ENCODE results near the gene ATP2B1.

The ATP2B1 gene

GRCh38 chr12:89542236-89542635 is 166.4 kb downstream of the ATP2B1 start:
- TF ChIP-seq, protein P1, sequence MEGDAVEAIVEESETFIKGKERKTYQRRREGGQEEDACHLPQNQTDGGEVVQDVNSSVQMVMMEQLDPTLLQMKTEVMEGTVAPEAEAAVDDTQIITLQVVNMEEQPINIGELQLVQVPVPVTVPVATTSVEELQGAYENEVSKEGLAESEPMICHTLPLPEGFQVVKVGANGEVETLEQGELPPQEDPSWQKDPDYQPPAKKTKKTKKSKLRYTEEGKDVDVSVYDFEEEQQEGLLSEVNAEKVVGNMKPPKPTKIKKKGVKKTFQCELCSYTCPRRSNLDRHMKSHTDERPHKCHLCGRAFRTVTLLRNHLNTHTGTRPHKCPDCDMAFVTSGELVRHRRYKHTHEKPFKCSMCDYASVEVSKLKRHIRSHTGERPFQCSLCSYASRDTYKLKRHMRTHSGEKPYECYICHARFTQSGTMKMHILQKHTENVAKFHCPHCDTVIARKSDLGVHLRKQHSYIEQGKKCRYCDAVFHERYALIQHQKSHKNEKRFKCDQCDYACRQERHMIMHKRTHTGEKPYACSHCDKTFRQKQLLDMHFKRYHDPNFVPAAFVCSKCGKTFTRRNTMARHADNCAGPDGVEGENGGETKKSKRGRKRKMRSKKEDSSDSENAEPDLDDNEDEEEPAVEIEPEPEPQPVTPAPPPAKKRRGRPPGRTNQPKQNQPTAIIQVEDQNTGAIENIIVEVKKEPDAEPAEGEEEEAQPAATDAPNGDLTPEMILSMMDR (IDR thresholded peaks at IDR 0.05; ENCODE audit: insufficient read depth, low read depth, low read length, missing control alignments), result no peak
- DNase-seq (ENCODE audit: low read depth), result no peak
- H3K4me3 ChIP-seq (ENCODE audit: low read depth, low read length), result no peak overlapping the region

- no peak for DNase-seq (ENCODE audit: low read depth)
- no peak overlapping the region for H3K4me3 ChIP-seq (ENCODE audit: low read depth, low read length)
- TF ChIP-seq, protein P1 (IDR thresholded peaks at IDR 0.05; ENCODE audit: insufficient read depth, low read depth, low read length, missing control alignments), result no peak
Measured at GRCh38 chr12:89540586-89540985, 168.1 kb downstream of the ATP2B1 start.

- no peak for DNase-seq (ENCODE audit: low read depth)
- H3K4me3 ChIP-seq (ENCODE audit: low read depth, low read length), result no peak overlapping the region
- TF ChIP-seq, protein P1 (IDR thresholded peaks at IDR 0.05; ENCODE audit: insufficient read depth, low read depth, low read length, missing control alignments), result no peak
Measured at GRCh38 chr12:89539426-89540223, 169.0 kb downstream of the ATP2B1 start.

DNA sequence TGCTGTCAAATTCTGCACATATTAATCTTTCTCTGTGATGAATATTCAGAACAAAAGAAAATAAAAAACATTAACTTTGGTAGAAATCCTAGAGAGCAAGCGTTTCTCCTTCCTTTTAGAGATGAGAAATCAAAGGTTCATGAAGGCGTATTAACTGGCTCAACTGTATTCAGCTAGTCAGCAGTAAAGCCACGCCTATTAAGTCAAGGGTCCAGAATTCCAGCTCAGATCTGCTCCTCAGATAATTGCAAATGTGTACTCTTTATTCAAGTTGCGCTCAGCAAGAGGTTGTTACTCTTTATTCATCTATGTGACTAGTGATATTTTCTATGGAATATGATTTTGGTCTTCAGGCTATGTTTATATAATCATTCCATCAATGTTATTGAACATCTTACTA is 169.7 kb downstream of the ATP2B1 start:
- H3K4me3 ChIP-seq (ENCODE audit: low read depth, low read length), result no peak overlapping the region
- no peak for DNase-seq (ENCODE audit: low read depth)
- TF ChIP-seq, protein P1 (IDR thresholded peaks at IDR 0.05; ENCODE audit: insufficient read depth, low read depth, low read length, missing control alignments), result no peak
